ENCODE measurements around the gene TCEA2. TPM values are rescaled to one million over a fixed set of nuclear protein-coding genes. Genes with fewer than 3 reads are reported as not detected.

The TCEA2 gene
- total and polyA plus RNA-seq, 9 of the 15 experiments (the other 6 are each of a cell fraction or from before 2014, with no cell fraction given): 1.4 to 28.7 (median 5.4) TPM

DNA sequence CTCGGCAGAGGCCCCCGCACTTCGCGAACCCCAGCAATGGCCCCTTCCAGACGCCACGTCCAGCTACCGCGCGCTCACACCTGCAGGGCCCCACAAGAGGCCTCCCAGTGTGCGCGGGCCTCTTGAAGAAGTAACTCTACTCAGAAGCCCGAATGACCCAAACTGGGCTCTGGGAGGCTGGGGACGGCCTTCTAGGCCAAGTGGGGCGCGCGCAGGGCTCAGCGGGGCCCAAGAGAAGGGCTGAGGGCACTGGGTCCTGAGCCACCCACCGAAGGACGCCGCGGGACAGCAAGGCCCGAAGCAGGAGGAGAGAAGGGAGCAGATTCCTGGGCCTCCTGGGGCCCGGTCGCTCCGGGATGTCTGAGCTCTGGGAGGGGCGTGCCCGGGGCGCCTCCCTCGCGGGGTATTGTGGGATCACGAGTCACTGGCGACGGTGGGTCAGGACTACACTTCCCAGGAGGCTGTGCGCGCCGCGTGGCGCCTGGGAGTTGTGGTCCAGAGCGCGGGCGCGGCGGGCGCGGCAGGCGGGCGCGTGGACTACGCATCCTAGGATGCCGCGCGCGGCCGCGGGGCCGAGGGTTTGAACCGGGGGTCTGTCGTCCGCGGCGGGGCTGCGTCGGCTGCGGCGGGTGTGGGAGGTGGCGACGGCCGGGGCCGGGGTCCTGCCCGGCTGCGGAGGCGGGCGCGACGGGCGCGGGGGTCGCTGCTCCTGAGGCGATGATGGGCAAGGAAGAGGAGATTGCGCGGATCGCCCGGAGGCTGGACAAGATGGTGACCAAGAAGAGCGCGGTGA, at the start of gene TCEA2 (continued):
- TF ChIP-seq, protein P1, sequence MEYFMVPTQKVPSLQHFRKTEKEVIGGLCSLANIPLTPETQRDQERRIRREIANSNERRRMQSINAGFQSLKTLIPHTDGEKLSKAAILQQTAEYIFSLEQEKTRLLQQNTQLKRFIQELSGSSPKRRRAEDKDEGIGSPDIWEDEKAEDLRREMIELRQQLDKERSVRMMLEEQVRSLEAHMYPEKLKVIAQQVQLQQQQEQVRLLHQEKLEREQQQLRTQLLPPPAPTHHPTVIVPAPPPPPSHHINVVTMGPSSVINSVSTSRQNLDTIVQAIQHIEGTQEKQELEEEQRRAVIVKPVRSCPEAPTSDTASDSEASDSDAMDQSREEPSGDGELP (CRISPR knock-in tag; IDR thresholded peaks at IDR 0.05; ENCODE audit: borderline replicate concordance): no peak; the same call in 1 of the 2 replicates
- TF ChIP-seq, protein P2, sequence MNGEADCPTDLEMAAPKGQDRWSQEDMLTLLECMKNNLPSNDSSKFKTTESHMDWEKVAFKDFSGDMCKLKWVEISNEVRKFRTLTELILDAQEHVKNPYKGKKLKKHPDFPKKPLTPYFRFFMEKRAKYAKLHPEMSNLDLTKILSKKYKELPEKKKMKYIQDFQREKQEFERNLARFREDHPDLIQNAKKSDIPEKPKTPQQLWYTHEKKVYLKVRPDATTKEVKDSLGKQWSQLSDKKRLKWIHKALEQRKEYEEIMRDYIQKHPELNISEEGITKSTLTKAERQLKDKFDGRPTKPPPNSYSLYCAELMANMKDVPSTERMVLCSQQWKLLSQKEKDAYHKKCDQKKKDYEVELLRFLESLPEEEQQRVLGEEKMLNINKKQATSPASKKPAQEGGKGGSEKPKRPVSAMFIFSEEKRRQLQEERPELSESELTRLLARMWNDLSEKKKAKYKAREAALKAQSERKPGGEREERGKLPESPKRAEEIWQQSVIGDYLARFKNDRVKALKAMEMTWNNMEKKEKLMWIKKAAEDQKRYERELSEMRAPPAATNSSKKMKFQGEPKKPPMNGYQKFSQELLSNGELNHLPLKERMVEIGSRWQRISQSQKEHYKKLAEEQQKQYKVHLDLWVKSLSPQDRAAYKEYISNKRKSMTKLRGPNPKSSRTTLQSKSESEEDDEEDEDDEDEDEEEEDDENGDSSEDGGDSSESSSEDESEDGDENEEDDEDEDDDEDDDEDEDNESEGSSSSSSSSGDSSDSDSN (IDR thresholded peaks at IDR 0.05; ENCODE audit: borderline replicate concordance in 1 of 2, low read depth in 2 of 2, low read length in 2 of 2): no peak
- TF ChIP-seq ETV6 (IDR thresholded peaks at IDR 0.05; ENCODE audit: borderline replicate concordance in 1 of 2, low read depth in 2 of 2, low read length in 1 of 2) (no peak), ETV6 (CRISPR knock-in tag; IDR thresholded peaks at IDR 0.05; ENCODE audit: borderline replicate concordance) (no peak), ILF3 (IDR thresholded peaks at IDR 0.05; ENCODE audit: borderline replicate concordance) (no peak), CHD4 (IDR thresholded peaks at IDR 0.05; ENCODE audit: insufficient read depth, insufficient replicate concordance, low read depth, low read length, poor library complexity, severe bottlenecking) (no peak), ZNF75A (CRISPR knock-in tag; IDR thresholded peaks at IDR 0.05) (peak; percentile 32; the same call in 1 of the 2 replicates), SPI1 (IDR thresholded peaks at IDR 0.05; ENCODE audit: borderline replicate concordance, low read depth, low read length) (no peak), PTRF (tag; IDR thresholded peaks at IDR 0.05) (no peak), HIVEP1 (CRISPR knock-in tag; IDR thresholded peaks at IDR 0.05) (no peak), SP1 (CRISPR knock-in tag; IDR thresholded peaks at IDR 0.05) (peak; percentile 87), ZFPM2 (CRISPR knock-in tag; IDR thresholded peaks at IDR 0.05) (no peak), MEF2D (tag; conservative IDR thresholded peaks at IDR 0.05; ENCODE audit: low read depth) (no peak), ZNF311 (CRISPR knock-in tag; IDR thresholded peaks at IDR 0.05) (peak; percentile 84), SMARCE1 (IDR thresholded peaks at IDR 0.05) (no peak), MTA3 (IDR thresholded peaks at IDR 0.05; ENCODE audit: borderline replicate concordance) (peak; percentile 36; the same call in 1 of the 2 replicates), ZNF766 (CRISPR knock-in tag; conservative IDR thresholded peaks at IDR 0.05) (peak; percentile 98), PTTG1 (tag; IDR thresholded peaks at IDR 0.05; ENCODE audit: low read depth) (no peak), SRSF9 (IDR thresholded peaks at IDR 0.05; ENCODE audit: borderline replicate concordance, low read depth, low read length) (no peak), SREBF2 (CRISPR knock-in tag; IDR thresholded peaks at IDR 0.05) (no peak), KAT8 (IDR thresholded peaks at IDR 0.05; ENCODE audit: low read depth) (no peak)
- TF ChIP-seq, protein P3, sequence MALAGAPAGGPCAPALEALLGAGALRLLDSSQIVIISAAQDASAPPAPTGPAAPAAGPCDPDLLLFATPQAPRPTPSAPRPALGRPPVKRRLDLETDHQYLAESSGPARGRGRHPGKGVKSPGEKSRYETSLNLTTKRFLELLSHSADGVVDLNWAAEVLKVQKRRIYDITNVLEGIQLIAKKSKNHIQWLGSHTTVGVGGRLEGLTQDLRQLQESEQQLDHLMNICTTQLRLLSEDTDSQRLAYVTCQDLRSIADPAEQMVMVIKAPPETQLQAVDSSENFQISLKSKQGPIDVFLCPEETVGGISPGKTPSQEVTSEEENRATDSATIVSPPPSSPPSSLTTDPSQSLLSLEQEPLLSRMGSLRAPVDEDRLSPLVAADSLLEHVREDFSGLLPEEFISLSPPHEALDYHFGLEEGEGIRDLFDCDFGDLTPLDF (CRISPR knock-in tag; IDR thresholded peaks at IDR 0.05): 0 out of 2 replicates have a peak, but pooled peaks have one; percentile 67
- TF ChIP-seq, protein P4, sequence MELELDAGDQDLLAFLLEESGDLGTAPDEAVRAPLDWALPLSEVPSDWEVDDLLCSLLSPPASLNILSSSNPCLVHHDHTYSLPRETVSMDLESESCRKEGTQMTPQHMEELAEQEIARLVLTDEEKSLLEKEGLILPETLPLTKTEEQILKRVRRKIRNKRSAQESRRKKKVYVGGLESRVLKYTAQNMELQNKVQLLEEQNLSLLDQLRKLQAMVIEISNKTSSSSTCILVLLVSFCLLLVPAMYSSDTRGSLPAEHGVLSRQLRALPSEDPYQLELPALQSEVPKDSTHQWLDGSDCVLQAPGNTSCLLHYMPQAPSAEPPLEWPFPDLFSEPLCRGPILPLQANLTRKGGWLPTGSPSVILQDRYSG (tag; conservative IDR thresholded peaks at IDR 0.05; ENCODE audit: low read depth): no peak
